ENCODE measurements around the gene ADARB2. TPM values are rescaled to one million over a fixed set of nuclear protein-coding genes. Genes with fewer than 3 reads are reported as not detected.

The ADARB2 gene
- total and polyA plus RNA-seq, 4 donors, result under 0.01 to 0.79 TPM; not detected in 2

- 22 to 26% methylated on average over 3 of the region's 3 CpGs for whole genome bisulfite sequencing, 2 donors
- intact Hi-C loops (cut with DNase I), result no loop called here
- H3K27me3 ChIP-seq (ENCODE audit: control insufficient read depth in 1 of 2, insufficient read depth in 2 of 2, low read length in 1 of 2), result no peaks in the 10 kb centered on the region
Measured at GRCh38 chr10:1608408-1608807, 128.9 kb downstream of the ADARB2 start.

GRCh38 chr10:1607466-1607865 lies 129.9 kb downstream of the ADARB2 start:
- Histone ChIP-seq H3K4me3 (ENCODE audit: low read length in 2 of 2) (no peak overlapping the region), H3K9me3 (ENCODE audit: control insufficient read depth, low read length) (no peaks in the 10 kb centered on the region), H3K4me1 (ENCODE audit: control insufficient read depth in 1 of 2, insufficient read depth in 2 of 2, low read length in 2 of 2) (no peaks in the 10 kb centered on the region), H3K27ac (ENCODE audit: low read depth in 1 of 2, low read length in 2 of 2) (no peak overlapping the region), H3K27me3 (ENCODE audit: control insufficient read depth in 1 of 2, insufficient read depth in 2 of 2, low read length in 1 of 2) (no peaks in the 10 kb centered on the region), H3K36me3 (ENCODE audit: control insufficient read depth in 1 of 2, insufficient read depth in 2 of 2, low read length in 1 of 2) (no peaks in the 10 kb centered on the region)
- intact Hi-C loops (cut with DNase I), result no loop called here
- 74 to 79% methylated on average over 14 of the region's 14 CpGs for WGBS, 2 donors
- ATAC-seq (ENCODE audit: low FRiP score), result no peak
- DNase-seq, result peak in 1 of 2 donors; percentile 33

More at GRCh38 chr10:1608408-1608807, 128.9 kb downstream of the ADARB2 start:
- Histone ChIP-seq H3K36me3 (ENCODE audit: control insufficient read depth in 1 of 2, insufficient read depth in 2 of 2, low read length in 1 of 2) (no peaks in the 10 kb centered on the region), H3K27ac (ENCODE audit: low read depth in 1 of 2, low read length in 2 of 2) (no peak overlapping the region), H3K4me3 (ENCODE audit: low read length in 2 of 2) (no peak overlapping the region), H3K4me1 (ENCODE audit: control insufficient read depth in 1 of 2, insufficient read depth in 2 of 2, low read length in 2 of 2) (no peaks in the 10 kb centered on the region), H3K9me3 (ENCODE audit: control insufficient read depth, low read length) (no peaks in the 10 kb centered on the region)
- DNase-seq (no peak), ATAC-seq (ENCODE audit: low FRiP score) (no peak)

GRCh38 chr10:1605999-1606940 lies 131.1 kb downstream of the ADARB2 start:
- DNase-seq, result peak in 1 of 2 donors; percentile 12
- no peaks in the 10 kb centered on the region for H3K36me3 ChIP-seq (ENCODE audit: control insufficient read depth in 1 of 2, insufficient read depth in 2 of 2, low read length in 1 of 2)
- H3K4me3 ChIP-seq (ENCODE audit: low read length in 2 of 2), result no peak overlapping the region
- intact Hi-C loops (cut with DNase I), result no loop called here
- H3K27me3 ChIP-seq (ENCODE audit: control insufficient read depth in 1 of 2, insufficient read depth in 2 of 2, low read length in 1 of 2), result no peaks in the 10 kb centered on the region
- no peaks in the 10 kb centered on the region for H3K4me1 ChIP-seq (ENCODE audit: control insufficient read depth in 1 of 2, insufficient read depth in 2 of 2, low read length in 2 of 2)
- no peaks in the 10 kb centered on the region for H3K9me3 ChIP-seq (ENCODE audit: control insufficient read depth, low read length)
- 76 to 81% methylated on average over 14 of the region's 14 CpGs for WGBS, 2 donors
- ATAC-seq (ENCODE audit: low FRiP score), result no peak
- H3K27ac ChIP-seq (ENCODE audit: low read depth in 1 of 2, low read length in 2 of 2), result no peak overlapping the region

GRCh38 chr10:1605121-1605520 lies 132.2 kb downstream of the ADARB2 start:
- no peaks in the 10 kb centered on the region for H3K27me3 ChIP-seq (ENCODE audit: control insufficient read depth in 1 of 2, insufficient read depth in 2 of 2, low read length in 1 of 2)
- H3K9me3 ChIP-seq (ENCODE audit: control insufficient read depth, low read length), result no peaks in the 10 kb centered on the region
- ATAC-seq (ENCODE audit: low FRiP score), result no peak
- H3K27ac ChIP-seq (ENCODE audit: low read depth in 1 of 2, low read length in 2 of 2), result no peak overlapping the region
- intact Hi-C loops (cut with DNase I), result no loop called here
- no peak overlapping the region for H3K4me3 ChIP-seq (ENCODE audit: low read length in 2 of 2)
- no peaks in the 10 kb centered on the region for H3K36me3 ChIP-seq (ENCODE audit: control insufficient read depth in 1 of 2, insufficient read depth in 2 of 2, low read length in 1 of 2)
- 82 to 92% methylated on average over 5 of the region's 5 CpGs for whole genome bisulfite sequencing, 2 donors
- DNase-seq, result no peak
- H3K4me1 ChIP-seq (ENCODE audit: control insufficient read depth in 1 of 2, insufficient read depth in 2 of 2, low read length in 2 of 2), result no peaks in the 10 kb centered on the region

- H3K36me3 ChIP-seq (ENCODE audit: control insufficient read depth in 1 of 2, insufficient read depth in 2 of 2, low read length in 1 of 2), result no peaks in the 10 kb centered on the region
- intact Hi-C loops (cut with DNase I), result no loop called here
- no peaks in the 10 kb centered on the region for H3K27me3 ChIP-seq (ENCODE audit: control insufficient read depth in 1 of 2, insufficient read depth in 2 of 2, low read length in 1 of 2)
- no peak for DNase-seq
- no peaks in the 10 kb centered on the region for H3K4me1 ChIP-seq (ENCODE audit: control insufficient read depth in 1 of 2, insufficient read depth in 2 of 2, low read length in 2 of 2)
- ATAC-seq (ENCODE audit: low FRiP score), result no peak
- H3K27ac ChIP-seq (ENCODE audit: low read depth in 1 of 2, low read length in 2 of 2), result no peak overlapping the region
- H3K4me3 ChIP-seq (ENCODE audit: low read length in 2 of 2), result no peak overlapping the region
- WGBS, 2 donors, result 21 to 24% methylated on average over 7 of the region's 7 CpGs
- no peaks in the 10 kb centered on the region for H3K9me3 ChIP-seq (ENCODE audit: control insufficient read depth, low read length)
Measured at GRCh38 chr10:1604246-1604645, 133.1 kb downstream of the ADARB2 start.

GRCh38 chr10:1603181-1603580 lies 134.1 kb downstream of the ADARB2 start:
- H3K36me3 ChIP-seq (ENCODE audit: control insufficient read depth in 1 of 2, insufficient read depth in 2 of 2, low read length in 1 of 2), result no peaks in the 10 kb centered on the region
- H3K4me3 ChIP-seq (ENCODE audit: low read length in 2 of 2), result no peak overlapping the region
- ATAC-seq (ENCODE audit: low FRiP score) (no peak), DNase-seq (no peak)
- H3K27me3 ChIP-seq (ENCODE audit: control insufficient read depth in 1 of 2, insufficient read depth in 2 of 2, low read length in 1 of 2), result no peaks in the 10 kb centered on the region
- no peak overlapping the region for H3K27ac ChIP-seq (ENCODE audit: low read depth in 1 of 2, low read length in 2 of 2)
- H3K9me3 ChIP-seq (ENCODE audit: control insufficient read depth, low read length), result no peaks in the 10 kb centered on the region
- WGBS, 2 donors, result 76 to 78% methylated on average over 15 of the region's 15 CpGs
- no peaks in the 10 kb centered on the region for H3K4me1 ChIP-seq (ENCODE audit: control insufficient read depth in 1 of 2, insufficient read depth in 2 of 2, low read length in 2 of 2)
- intact Hi-C loops (cut with DNase I), result no loop called here

GRCh38 chr10:1602037-1602484 lies 135.3 kb downstream of the ADARB2 start:
- no peaks in the 10 kb centered on the region for H3K27me3 ChIP-seq (ENCODE audit: control insufficient read depth in 1 of 2, insufficient read depth in 2 of 2, low read length in 1 of 2)
- no peaks in the 10 kb centered on the region for H3K9me3 ChIP-seq (ENCODE audit: control insufficient read depth, low read length)
- intact Hi-C loops (cut with DNase I), result no loop called here
- no peak for DNase-seq
- ATAC-seq (ENCODE audit: low FRiP score), result no peak
- H3K36me3 ChIP-seq (ENCODE audit: control insufficient read depth in 1 of 2, insufficient read depth in 2 of 2, low read length in 1 of 2), result no peaks in the 10 kb centered on the region
- 36 to 41% methylated on average over 17 of the region's 17 CpGs for WGBS, 2 donors
- H3K4me3 ChIP-seq (ENCODE audit: low read length in 2 of 2), result no peak overlapping the region
- no peak overlapping the region for H3K27ac ChIP-seq (ENCODE audit: low read depth in 1 of 2, low read length in 2 of 2)
- H3K4me1 ChIP-seq (ENCODE audit: control insufficient read depth in 1 of 2, insufficient read depth in 2 of 2, low read length in 2 of 2), result no peaks in the 10 kb centered on the region

GRCh38 chr10:1601406-1601805 lies 135.9 kb downstream of the ADARB2 start:
- Histone ChIP-seq H3K4me1 (ENCODE audit: control insufficient read depth in 1 of 2, insufficient read depth in 2 of 2, low read length in 2 of 2) (no peaks in the 10 kb centered on the region), H3K27me3 (ENCODE audit: control insufficient read depth in 1 of 2, insufficient read depth in 2 of 2, low read length in 1 of 2) (no peaks in the 10 kb centered on the region), H3K27ac (ENCODE audit: low read depth in 1 of 2, low read length in 2 of 2) (no peak overlapping the region), H3K36me3 (ENCODE audit: control insufficient read depth in 1 of 2, insufficient read depth in 2 of 2, low read length in 1 of 2) (no peaks in the 10 kb centered on the region), H3K4me3 (ENCODE audit: low read length in 2 of 2) (no peak overlapping the region), H3K9me3 (ENCODE audit: control insufficient read depth, low read length) (no peaks in the 10 kb centered on the region)
- no peak for ATAC-seq (ENCODE audit: low FRiP score)
- WGBS, 2 donors, result 53 to 60% methylated on average over 10 of the region's 10 CpGs
- intact Hi-C loops (cut with DNase I), result no loop called here
- no peak for DNase-seq

- H3K4me1 ChIP-seq (ENCODE audit: control insufficient read depth in 1 of 2, insufficient read depth in 2 of 2, low read length in 2 of 2), result no peaks in the 10 kb centered on the region
Measured at GRCh38 chr10:1600861-1601260, 136.5 kb downstream of the ADARB2 start.

More at GRCh38 chr10:1600861-1601260, 136.5 kb downstream of the ADARB2 start:
- H3K9me3 ChIP-seq (ENCODE audit: control insufficient read depth, low read length), result no peaks in the 10 kb centered on the region
- DNase-seq (no peak), ATAC-seq (ENCODE audit: low FRiP score) (no peak)
- intact Hi-C loops (cut with DNase I), result no loop called here
- H3K27me3 ChIP-seq (ENCODE audit: control insufficient read depth in 1 of 2, insufficient read depth in 2 of 2, low read length in 1 of 2), result no peaks in the 10 kb centered on the region
- H3K27ac ChIP-seq (ENCODE audit: low read depth in 1 of 2, low read length in 2 of 2), result no peak overlapping the region
- WGBS, 2 donors, result 64 to 77% methylated on average over 9 of the region's 9 CpGs
- H3K36me3 ChIP-seq (ENCODE audit: control insufficient read depth in 1 of 2, insufficient read depth in 2 of 2, low read length in 1 of 2), result no peaks in the 10 kb centered on the region
- H3K4me3 ChIP-seq (ENCODE audit: low read length in 2 of 2), result no peak overlapping the region

All from aorta (tissue), 5 donors.